AG09319 (cell line): ENCODE measurements around the gene C3orf80.

Experiments used
- DNase-seq: peaks from one replicate; pipeline ENCODE4 v3.0.0-alpha.2; 2010; ENCODE audit warnings: low read depth; ENCODE audit errors: extremely low read depth
- TF ChIP-seq, protein P1 (sequence below): IDR thresholded peaks from 2 replicates; pipeline ENCODE4 v1.5.1; 2011; ENCODE audit warnings: low read depth, mild to moderate bottlenecking, inconsistent platforms, low read length, moderate library complexity

C3orf80 gene

DNA sequence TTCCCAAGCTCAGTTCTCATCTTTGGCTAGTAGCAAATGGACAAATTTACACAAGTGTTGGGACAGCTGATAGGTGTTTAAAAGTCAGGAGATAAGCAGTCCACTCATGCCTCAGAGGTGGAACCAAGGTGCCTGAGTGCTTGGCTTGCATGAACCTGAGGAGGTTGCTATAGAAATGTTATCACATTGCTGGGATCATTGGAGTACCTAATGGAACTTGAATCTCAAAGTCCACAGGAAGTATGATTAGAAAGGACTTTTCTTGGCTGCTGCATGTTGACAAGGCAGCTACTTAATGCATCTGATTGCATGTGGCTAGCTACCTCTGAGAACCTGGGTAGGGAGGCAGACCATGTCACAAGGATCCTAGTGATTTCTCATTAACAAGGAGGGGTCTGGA is 39.5 kb upstream of the C3orf80 start:
- no peak for DNase-seq
- TF ChIP-seq, protein P1, sequence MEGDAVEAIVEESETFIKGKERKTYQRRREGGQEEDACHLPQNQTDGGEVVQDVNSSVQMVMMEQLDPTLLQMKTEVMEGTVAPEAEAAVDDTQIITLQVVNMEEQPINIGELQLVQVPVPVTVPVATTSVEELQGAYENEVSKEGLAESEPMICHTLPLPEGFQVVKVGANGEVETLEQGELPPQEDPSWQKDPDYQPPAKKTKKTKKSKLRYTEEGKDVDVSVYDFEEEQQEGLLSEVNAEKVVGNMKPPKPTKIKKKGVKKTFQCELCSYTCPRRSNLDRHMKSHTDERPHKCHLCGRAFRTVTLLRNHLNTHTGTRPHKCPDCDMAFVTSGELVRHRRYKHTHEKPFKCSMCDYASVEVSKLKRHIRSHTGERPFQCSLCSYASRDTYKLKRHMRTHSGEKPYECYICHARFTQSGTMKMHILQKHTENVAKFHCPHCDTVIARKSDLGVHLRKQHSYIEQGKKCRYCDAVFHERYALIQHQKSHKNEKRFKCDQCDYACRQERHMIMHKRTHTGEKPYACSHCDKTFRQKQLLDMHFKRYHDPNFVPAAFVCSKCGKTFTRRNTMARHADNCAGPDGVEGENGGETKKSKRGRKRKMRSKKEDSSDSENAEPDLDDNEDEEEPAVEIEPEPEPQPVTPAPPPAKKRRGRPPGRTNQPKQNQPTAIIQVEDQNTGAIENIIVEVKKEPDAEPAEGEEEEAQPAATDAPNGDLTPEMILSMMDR, result no peak

DNA sequence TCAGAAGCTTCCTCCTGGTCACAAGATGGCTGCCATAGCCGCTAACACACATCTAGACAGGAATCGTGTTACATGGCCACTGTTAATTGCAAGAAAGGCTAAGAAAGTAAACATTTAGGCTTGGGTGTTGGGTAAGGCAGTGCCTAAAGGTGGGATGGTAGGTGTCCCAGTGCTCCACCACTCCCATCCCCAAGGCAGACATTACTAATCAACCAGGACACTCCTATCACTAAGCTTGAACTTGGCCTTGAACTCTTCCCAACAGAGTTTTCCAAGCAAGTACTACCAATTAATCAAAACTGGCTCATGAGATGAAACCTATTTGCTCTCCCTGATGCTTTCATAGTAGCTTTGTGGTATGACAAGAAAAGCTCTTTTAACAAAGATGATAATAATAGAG is 37.9 kb upstream of the C3orf80 start:
- no peak for DNase-seq
- TF ChIP-seq, protein P1, result no peak

DNA sequence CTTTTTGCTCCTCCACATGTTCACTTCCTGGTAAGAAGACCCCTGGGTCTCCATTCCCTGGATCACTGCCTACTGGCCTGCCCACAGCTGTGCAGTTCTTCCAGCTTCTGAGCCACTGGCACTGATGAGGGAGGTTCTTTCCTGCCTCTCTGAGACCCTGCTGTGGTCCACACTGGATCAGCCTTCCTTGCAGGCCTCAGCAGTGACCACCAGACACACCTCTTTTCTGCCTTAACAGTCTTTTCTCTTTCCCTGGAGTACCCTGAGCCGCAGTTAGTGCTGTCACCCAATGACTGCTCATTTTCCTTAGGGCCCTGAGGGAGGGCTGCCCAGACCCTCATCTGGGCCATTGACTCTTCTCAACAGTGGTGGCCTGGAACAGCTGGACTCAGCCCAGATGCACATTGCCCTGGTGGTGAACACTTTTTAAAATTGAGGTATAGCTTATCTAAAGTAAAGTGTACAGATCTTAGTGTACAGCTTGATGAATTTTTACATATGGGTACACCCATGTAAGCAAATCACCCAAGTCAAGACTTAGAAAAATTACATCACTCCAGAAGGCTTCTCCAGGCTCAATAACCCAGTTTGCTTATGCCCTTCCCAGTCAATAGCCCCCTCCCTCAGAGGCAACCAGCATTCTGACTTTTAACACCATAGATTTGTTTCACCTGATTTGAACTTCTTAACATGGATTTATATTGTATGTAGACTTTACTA is 32.8 kb upstream of the C3orf80 start:
- no peak for DNase-seq
- TF ChIP-seq, protein P1, result no peak

GRCh38 chr3:160193644-160194192 is 31.5 kb upstream of the C3orf80 start:
- TF ChIP-seq, protein P1, result no peak
- no peak for DNase-seq

DNA sequence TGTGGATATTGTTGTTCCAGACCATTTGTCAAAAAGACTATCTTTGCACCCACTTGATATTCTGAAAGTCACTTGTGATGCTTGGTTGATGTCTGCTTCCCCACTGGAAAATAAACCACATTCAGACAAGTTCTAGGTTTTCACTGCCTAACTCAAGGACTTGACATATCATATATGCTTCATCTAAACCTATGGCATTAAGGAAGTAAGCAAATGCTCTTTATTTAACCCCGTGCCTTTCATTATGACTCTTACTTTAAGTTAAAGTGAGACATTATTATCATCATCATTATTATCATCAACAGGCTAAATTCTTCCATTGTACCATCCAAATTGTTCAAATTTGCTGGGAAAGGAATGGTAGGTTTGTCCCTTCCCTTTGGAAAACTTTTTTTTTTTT is 30.8 kb upstream of the C3orf80 start:
- DNase-seq, result no peak
- TF ChIP-seq, protein P1, result no peak

- TF ChIP-seq, protein P1, result no peak
- no peak for DNase-seq
Observed at GRCh38 chr3:160195106-160195505, 30.1 kb upstream of the C3orf80 start.

- TF ChIP-seq, protein P1, result no peak
- DNase-seq, result no peak
Observed at GRCh38 chr3:160196511-160197104, 28.6 kb upstream of the C3orf80 start.
